IMR-90 (cell line): ENCODE data around the gene PNMA6E. TPM values are rescaled to one million over a fixed set of nuclear protein-coding genes. Genes with fewer than 3 reads are reported as not detected.

Source experiments
- ATAC-seq: fragments of 200-7000 bp; cut with Tn5 transposase; 2 replicates; pipeline ENCODE4 v1.9.1; 2020; ENCODE audit warnings: low read depth, mild to moderate bottlenecking, moderate library complexity
- BruUV-seq: library from RNA; stranded (reverse); fragments of 400-500 nt; replicated peaks from 2 replicates; lab custom pipeline; 2021; lab: Mats Ljungman, UMichigan
- CTCF ChIA-PET: fragments of 300-600 bp; formaldehyde crosslinking; extraction: SDS; loops from one replicate; lab custom pipeline; 2021; ENCODE audit warnings: antibody characterized with exemption; lab: Yijun Ruan, JAX
- POLR2A ChIA-PET: fragments of 300-600 bp; sonication (Branson Sonifier 250); formaldehyde crosslinking; loops from one replicate; lab custom pipeline; 2022; ENCODE audit warnings: antibody characterized with exemption; ENCODE audit not compliant: unreplicated experiment; lab: Charles Lee
- DNase-seq: peaks from one replicate; pipeline ENCODE4 v3.0.0; 2013
- H2AFZ ChIP-seq: replicated peaks from 2 replicates; pipeline ENCODE3; 2013; ENCODE audit warnings: low read length, mild to moderate bottlenecking; ENCODE audit not compliant: poor library complexity
- H2AK5ac ChIP-seq: 2 replicates; pipeline ENCODE4 v1.6.1; 2013; ENCODE audit warnings: low read depth, low read length, inconsistent platforms
- H2AK9ac ChIP-seq: replicated peaks from 2 replicates; pipeline ENCODE3; 2013; ENCODE audit warnings: mild to moderate bottlenecking, low read depth, low read length, moderate library complexity; ENCODE audit not compliant: poor library complexity
- H2BK120ac ChIP-seq: 2 replicates; pipeline ENCODE4 v1.6.1; 2013; ENCODE audit warnings: low read depth, low read length, inconsistent platforms
- H2BK15ac ChIP-seq: 3 replicates; pipeline ENCODE4 v1.6.1; 2013; ENCODE audit warnings: low read depth, low read length, inconsistent platforms
- H2BK20ac ChIP-seq: 2 replicates; pipeline ENCODE4 v1.6.1; 2013; ENCODE audit warnings: low read depth, mild to moderate bottlenecking, inconsistent platforms, low read length, moderate library complexity
- H2BK5ac ChIP-seq: 2 replicates; pipeline ENCODE4 v1.6.1; 2013; ENCODE audit warnings: mild to moderate bottlenecking, low read depth, low read length, inconsistent platforms; ENCODE audit not compliant: poor library complexity, severe bottlenecking
- H3K14ac ChIP-seq: replicated peaks from 2 replicates; pipeline ENCODE4 v1.6.1; 2013; ENCODE audit warnings: low read depth, low read length, inconsistent platforms
- H3K18ac ChIP-seq: 2 replicates; pipeline ENCODE4 v1.6.1; 2013; ENCODE audit warnings: low read depth, low read length, control low read depth
- H3K23ac ChIP-seq: 2 replicates; pipeline ENCODE4 v1.6.1; 2013; ENCODE audit warnings: low read depth, low read length, inconsistent platforms
- H3K27ac ChIP-seq: 2 replicates; pipeline ENCODE4 v1.5.1; 2013; ENCODE audit warnings: mild to moderate bottlenecking, control low read depth, low read length; ENCODE audit not compliant: insufficient read depth
- H3K27me3 ChIP-seq: 2 replicates; pipeline ENCODE4 v1.6.1; 2013; ENCODE audit warnings: low read length; ENCODE audit not compliant: control insufficient read depth, insufficient read depth
- H3K36me3 ChIP-seq: 2 replicates; pipeline ENCODE4 v1.6.1; 2013; ENCODE audit warnings: low read length, mixed read lengths; ENCODE audit not compliant: control insufficient read depth, insufficient read depth
- H3K4ac ChIP-seq: 2 replicates; pipeline ENCODE4 v1.6.1; 2013; ENCODE audit warnings: low read depth, low read length, inconsistent platforms
- H3K4me1 ChIP-seq: 2 replicates; pipeline ENCODE4 v1.6.1; 2013; ENCODE audit warnings: low read length, mixed read lengths; ENCODE audit not compliant: control insufficient read depth, insufficient read depth
- H3K4me2 ChIP-seq: 2 replicates; pipeline ENCODE4 v1.6.1; 2013; ENCODE audit warnings: low read depth, mild to moderate bottlenecking, control low read depth, low read length, moderate library complexity
- H3K4me3 ChIP-seq: 2 replicates; pipeline ENCODE4 v1.5.1; 2013; ENCODE audit warnings: low read depth, mild to moderate bottlenecking, control low read depth, low read length, moderate library complexity; ENCODE audit not compliant: insufficient read depth
- H3K56ac ChIP-seq: 2 replicates; pipeline ENCODE4 v1.6.1; 2013; ENCODE audit warnings: low read length, inconsistent platforms; ENCODE audit not compliant: insufficient read depth; ENCODE audit errors: extremely low read depth
- H3K79me1 ChIP-seq, 2 experiments: 2 replicates each; pipeline ENCODE4 v1.6.1; 2013; ENCODE audit warnings: low read length in 2 of 2, inconsistent platforms in 1 of 2, low read depth in 1 of 2
- H3K9ac ChIP-seq: 2 replicates; pipeline ENCODE4 v1.6.1; 2013; ENCODE audit warnings: low read depth, low read length, control low read depth
- H3K9me1 ChIP-seq: 2 replicates; pipeline ENCODE4 v1.6.1; 2013; ENCODE audit warnings: low read length, inconsistent platforms; ENCODE audit not compliant: insufficient read depth
- H3K9me3 ChIP-seq: 2 replicates; pipeline ENCODE4 v1.6.1; 2013; ENCODE audit warnings: low read length; ENCODE audit not compliant: control insufficient read depth, insufficient read depth
- H4K20me1 ChIP-seq: 2 replicates; pipeline ENCODE4 v1.6.1; 2013; ENCODE audit warnings: low read length, inconsistent platforms; ENCODE audit not compliant: insufficient read depth
- H4K5ac ChIP-seq: 2 replicates; pipeline ENCODE4 v1.6.1; 2013; ENCODE audit warnings: mild to moderate bottlenecking, low read depth, low read length, control low read depth
- H4K8ac ChIP-seq, 2 experiments: 2 replicates each; pipeline ENCODE4 v1.6.1; 2013; ENCODE audit warnings: low read depth in 2 of 2, low read length in 2 of 2, control low read depth in 1 of 2, inconsistent platforms in 1 of 2
- H4K91ac ChIP-seq: 2 replicates; pipeline ENCODE4 v1.6.1; 2013; ENCODE audit warnings: low read depth, low read length, inconsistent platforms; ENCODE audit not compliant: insufficient read depth
- BHLHE40 ChIP-seq: fragments of 150-350 bp; IDR thresholded peaks from 2 replicates; pipeline ENCODE4 v1.6.1; 2016; ENCODE audit warnings: mild to moderate bottlenecking, low read depth, low read length
- CHD1 ChIP-seq: IDR thresholded peaks from 2 replicates; pipeline ENCODE4 v1.6.1; 2012; ENCODE audit warnings: low read depth, low read length, improper control_type of control experiment
- CTCF ChIP-seq: conservative IDR thresholded peaks from 2 replicates; pipeline ENCODE4 v1.5.1; 2012; ENCODE audit warnings: mild to moderate bottlenecking, low read depth, low read length, improper control_type of control experiment
- ELK1 ChIP-seq: fragments of 150-350 bp; IDR thresholded peaks from 2 replicates; pipeline ENCODE4 v1.6.1; 2016; ENCODE audit warnings: low read depth, mild to moderate bottlenecking, low read length, moderate library complexity, borderline replicate concordance
- FOS ChIP-seq: fragments of 150-350 bp; IDR thresholded peaks from 2 replicates; pipeline ENCODE4 v1.6.1; 2016; ENCODE audit warnings: low read depth, low read length
- MAFK ChIP-seq: IDR thresholded peaks from 2 replicates; pipeline ENCODE4 v1.6.1; 2012; ENCODE audit warnings: low read depth, low read length, improper control_type of control experiment
- MAZ ChIP-seq: IDR thresholded peaks from 2 replicates; pipeline ENCODE4 v1.6.1; 2012; ENCODE audit warnings: low read depth, mild to moderate bottlenecking, low read length, improper control_type of control experiment, moderate library complexity, borderline replicate concordance
- NFE2L2 ChIP-seq: fragments of 150-350 bp; IDR thresholded peaks from 2 replicates; pipeline ENCODE4 v1.6.1; 2016; ENCODE audit warnings: low read depth, mild to moderate bottlenecking, low read length
- POLR2A ChIP-seq: IDR thresholded peaks from 2 replicates; pipeline ENCODE4 v1.6.1; 2012; ENCODE audit warnings: mild to moderate bottlenecking, low read depth, low read length
- RCOR1 ChIP-seq: IDR thresholded peaks from 2 replicates; pipeline ENCODE4 v1.6.1; 2012; ENCODE audit warnings: mild to moderate bottlenecking, low read length, improper control_type of control experiment; ENCODE audit not compliant: insufficient replicate concordance
- RFX5 ChIP-seq: IDR thresholded peaks from 2 replicates; pipeline ENCODE4 v1.8.0; 2012; ENCODE audit warnings: low read depth, mild to moderate bottlenecking, low read length, moderate library complexity
- SMC3 ChIP-seq: fragments of 150-350 bp; IDR thresholded peaks from 2 replicates; pipeline ENCODE4 v1.6.1; 2016; ENCODE audit warnings: low read depth, mild to moderate bottlenecking, antibody characterized with exemption, low read length, moderate library complexity
- USF2 ChIP-seq: fragments of 150-350 bp; IDR thresholded peaks from 2 replicates; pipeline ENCODE4 v1.6.1; 2017; ENCODE audit warnings: mild to moderate bottlenecking, antibody characterized with exemption, low read length, low read depth
- WGBS, 2 experiments: methylation state at CpG; one replicate each; pipeline versions ENCODE4 v1.1.5 to v1.1.7; 2013; ENCODE audit warnings: missing lambda C conversion rate in 2 of 2; ENCODE audit not compliant: insufficient read length in 1 of 2; ENCODE audit errors: extremely low coverage in 2 of 2; 5-methylcytosine and 5-hydroxymethylcytosine counted together
- dilution Hi-C: fragments of 300-500 bp; cut with HindIII; formaldehyde crosslinking; loops from one replicate; pipeline ENCODE4 v1.14.3; 2018; ENCODE audit warnings: low sequenced_read_pairs; ENCODE audit not compliant: unreplicated experiment
- in situ Hi-C: fragments of 300-500 bp; cut with MboI; formaldehyde crosslinking; loops from 3 replicates; pipeline ENCODE4 v1.14.3; 2019; ENCODE audit warnings: low sequenced_read_pairs, inconsistent platforms, mixed read lengths
- intact Hi-C: fragments of 100-400 bp; cut with micrococcal nuclease; formaldehyde crosslinking; loops from 2 replicates; pipeline ENCODE4 v1.10.0; 2022
- polyA plus RNA-seq, 3 experiments: library from polyadenylated mRNA; depleted of rRNA; stranded (reverse); fragments of >200 nt; gene quantifications; 2 replicates each; pipeline ENCODE4 v1.2.3, GENCODE V29; 2012; ENCODE audit warnings: low replicate concordance in 1 of 3
- total RNA-seq: library from RNA; depleted of rRNA; stranded (reverse); fragments of >200 nt; gene quantifications from 2 replicates; pipeline ENCODE4 v1.2.3, GENCODE V29; 2012

Gene PNMA6E
- total and polyA plus RNA-seq, 2 of the 4 experiments (the other 2 are of a cell fraction) = not detected

- Histone ChIP-seq H4K8ac (no peak overlapping the region), H3K23ac (no peak overlapping the region), H3K14ac (no peak overlapping the region), H3K27ac (no peak overlapping the region), H2BK5ac (no peak overlapping the region), H3K4me1 (no peaks in the 10 kb centered on the region), H4K91ac (no peak overlapping the region), H3K79me1 (no peaks in the 10 kb centered on the region), H2BK20ac (no peak overlapping the region), H3K9ac (no peak overlapping the region), H4K5ac (no peak overlapping the region), H3K36me3 (no peaks in the 10 kb centered on the region), H3K18ac (no peak overlapping the region), H3K4ac (no peak overlapping the region), H2AK5ac (no peak overlapping the region), H2BK120ac (no peak overlapping the region), H3K27me3 (peaks cover 2% of the 10 kb centered on the region; the same call in 1 of the 2 replicates), H4K20me1 (no peaks in the 10 kb centered on the region), H2BK15ac (no peak overlapping the region), H3K9me1 (no peaks in the 10 kb centered on the region), H3K4me2 (no peak overlapping the region), H3K9me3 (peaks cover 10% of the 10 kb centered on the region), H3K4me3 (no peak overlapping the region), H3K56ac (no peak overlapping the region), H2AFZ (no peak overlapping the region), H2AK9ac (no peak overlapping the region)
- BruUV-seq = no TSS peak
- WGBS, 2 experiments = 40% methylated on average over 1 of the region's 3 CpGs; no CpG with 5 or more reads in 1 of the 2 experiments
- TF ChIP-seq RFX5 = no peak
- no peak for TF ChIP-seq POLR2A
- TF ChIP-seq NFE2L2 = no peak
- TF ChIP-seq MAFK = no peak
- no peak for TF ChIP-seq CHD1
- TF ChIP-seq ELK1 = no peak
- TF ChIP-seq CTCF = no peak
- TF ChIP-seq SMC3 = no peak
- TF ChIP-seq FOS = no peak
- no peak for TF ChIP-seq MAZ
- TF ChIP-seq USF2 = no peak
- TF ChIP-seq RCOR1 = no peak
- no peak for TF ChIP-seq BHLHE40
- ATAC-seq (no peak), DNase-seq (no peak)
- ChIA-PET POLR2A (no interaction called here), CTCF (no interaction called here)
- in situ Hi-C loops = no loop called here
- intact Hi-C loops = no loop called here
- dilution Hi-C loops = no loop called here
Measured at GRCh38 chrX:153426204-153426603, 25.1 kb upstream of the PNMA6E start.
